ENCODE data around the gene FREM2. TPM values are rescaled to one million over a fixed set of nuclear protein-coding genes. Genes with fewer than 3 reads are reported as not detected.

The FREM2 gene
- total RNA-seq, 1 experiment from 2014 or later, result 3.8 TPM

DNA sequence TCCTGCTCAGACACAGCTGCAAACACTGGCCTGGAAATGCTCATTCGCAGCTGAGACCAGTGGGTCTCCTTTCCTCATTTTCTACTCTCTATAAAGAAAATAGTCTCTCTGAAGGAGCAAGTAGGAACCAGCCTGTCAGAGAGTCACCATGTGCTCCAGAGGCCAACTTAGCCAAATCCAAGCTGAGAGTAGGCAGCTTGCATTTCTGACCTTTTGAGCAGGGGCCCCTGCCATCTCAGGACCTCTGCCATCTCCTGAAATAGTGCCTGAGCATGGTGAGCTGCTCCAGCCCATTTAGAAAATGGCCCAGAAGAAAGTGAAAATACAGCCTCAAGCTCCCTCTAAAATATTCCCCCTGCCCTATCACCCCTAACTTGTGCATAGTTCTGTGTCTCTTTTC is 208.2 kb downstream of the FREM2 start:
- H3K27ac ChIP-seq (ENCODE audit: low read depth, low read length, poor library complexity, severe bottlenecking), result no peak overlapping the region
- no peaks in the 10 kb centered on the region for H3K9me3 ChIP-seq (ENCODE audit: low read depth, low read length, poor library complexity, severe bottlenecking)
- CTCF ChIA-PET, result no interaction called here
- intact Hi-C loops (cut with micrococcal nuclease; ENCODE audit: unreplicated experiment), result no loop called here
- no TSS peak for BruUV-seq (replicated peaks)
- no peaks in the 10 kb centered on the region for H3K36me3 ChIP-seq (ENCODE audit: insufficient read depth, low read length, poor library complexity, severe bottlenecking)
- TF ChIP-seq, protein P1, sequence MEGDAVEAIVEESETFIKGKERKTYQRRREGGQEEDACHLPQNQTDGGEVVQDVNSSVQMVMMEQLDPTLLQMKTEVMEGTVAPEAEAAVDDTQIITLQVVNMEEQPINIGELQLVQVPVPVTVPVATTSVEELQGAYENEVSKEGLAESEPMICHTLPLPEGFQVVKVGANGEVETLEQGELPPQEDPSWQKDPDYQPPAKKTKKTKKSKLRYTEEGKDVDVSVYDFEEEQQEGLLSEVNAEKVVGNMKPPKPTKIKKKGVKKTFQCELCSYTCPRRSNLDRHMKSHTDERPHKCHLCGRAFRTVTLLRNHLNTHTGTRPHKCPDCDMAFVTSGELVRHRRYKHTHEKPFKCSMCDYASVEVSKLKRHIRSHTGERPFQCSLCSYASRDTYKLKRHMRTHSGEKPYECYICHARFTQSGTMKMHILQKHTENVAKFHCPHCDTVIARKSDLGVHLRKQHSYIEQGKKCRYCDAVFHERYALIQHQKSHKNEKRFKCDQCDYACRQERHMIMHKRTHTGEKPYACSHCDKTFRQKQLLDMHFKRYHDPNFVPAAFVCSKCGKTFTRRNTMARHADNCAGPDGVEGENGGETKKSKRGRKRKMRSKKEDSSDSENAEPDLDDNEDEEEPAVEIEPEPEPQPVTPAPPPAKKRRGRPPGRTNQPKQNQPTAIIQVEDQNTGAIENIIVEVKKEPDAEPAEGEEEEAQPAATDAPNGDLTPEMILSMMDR (conservative IDR thresholded peaks at IDR 0.05; ENCODE audit: low read depth, low read length), result no peak
- TF ChIP-seq EZH2 (IDR thresholded peaks at IDR 0.05; ENCODE audit: borderline replicate concordance, low read depth, low read length, poor library complexity, severe bottlenecking), result no peak
- H3K4me1 ChIP-seq (ENCODE audit: insufficient read depth, low read length, poor library complexity, severe bottlenecking), result no peaks in the 10 kb centered on the region
- POLR2A ChIA-PET (ENCODE audit: low non-redundant PET), result no interaction called here
- no peaks in the 10 kb centered on the region for H3K27me3 ChIP-seq (replicated peaks; ENCODE audit: insufficient read depth, low read depth, low read length, poor library complexity)
- no peak overlapping the region for H3K4me3 ChIP-seq (ENCODE audit: low read depth, low read length, poor library complexity, severe bottlenecking)
- DNase-seq (ENCODE audit: low spot score), result no peak

- intact Hi-C loops (cut with micrococcal nuclease; ENCODE audit: unreplicated experiment), result no loop called here
- CTCF ChIA-PET, result no interaction called here
- BruUV-seq (replicated peaks), result no TSS peak
Observed at GRCh38 chr13:38897521-38897920, 210.6 kb downstream of the FREM2 start.

DNA sequence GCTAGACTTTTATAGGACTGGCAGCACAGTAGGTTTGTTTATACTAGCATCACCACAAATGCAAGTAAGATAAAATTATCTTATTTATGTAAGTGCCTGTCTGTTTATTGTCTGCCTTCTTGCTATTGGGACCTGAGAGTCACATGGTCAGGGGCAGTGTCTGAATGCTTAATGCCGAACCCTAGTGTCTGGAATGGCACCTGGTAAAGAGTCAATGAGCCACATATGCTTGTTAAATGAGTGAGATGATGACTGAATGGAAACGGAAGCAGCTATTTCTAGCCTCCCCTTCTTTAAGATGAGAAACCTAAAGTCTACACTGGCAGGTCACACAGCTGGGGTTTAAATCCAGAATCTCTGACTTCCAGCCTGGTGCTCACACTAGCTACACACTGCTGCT is 211.6 kb downstream of the FREM2 start:
- no peak for DNase-seq (ENCODE audit: low spot score)
- H3K27me3 ChIP-seq (replicated peaks; ENCODE audit: insufficient read depth, low read depth, low read length, poor library complexity), result no peaks in the 10 kb centered on the region
- no peaks in the 10 kb centered on the region for H3K4me1 ChIP-seq (ENCODE audit: insufficient read depth, low read length, poor library complexity, severe bottlenecking)
- H3K9me3 ChIP-seq (ENCODE audit: low read depth, low read length, poor library complexity, severe bottlenecking), result no peaks in the 10 kb centered on the region
- H3K4me3 ChIP-seq (ENCODE audit: low read depth, low read length, poor library complexity, severe bottlenecking), result no peak overlapping the region
- CTCF ChIA-PET, result no interaction called here
- intact Hi-C loops (cut with micrococcal nuclease; ENCODE audit: unreplicated experiment), result no loop called here
- BruUV-seq (replicated peaks), result no TSS peak
- no peak overlapping the region for H3K27ac ChIP-seq (ENCODE audit: low read depth, low read length, poor library complexity, severe bottlenecking)
- POLR2A ChIA-PET (ENCODE audit: low non-redundant PET), result no interaction called here
- no peaks in the 10 kb centered on the region for H3K36me3 ChIP-seq (ENCODE audit: insufficient read depth, low read length, poor library complexity, severe bottlenecking)
- no peak for TF ChIP-seq EZH2 (IDR thresholded peaks at IDR 0.05; ENCODE audit: borderline replicate concordance, low read depth, low read length, poor library complexity, severe bottlenecking)
- TF ChIP-seq, protein P1 (conservative IDR thresholded peaks at IDR 0.05; ENCODE audit: low read depth, low read length), result no peak

More at GRCh38 chr13:38897521-38897920, 210.6 kb downstream of the FREM2 start:
- H3K36me3 ChIP-seq (ENCODE audit: insufficient read depth, low read length, poor library complexity, severe bottlenecking), result no peaks in the 10 kb centered on the region
- POLR2A ChIA-PET (ENCODE audit: low non-redundant PET), result no interaction called here
- no peak for DNase-seq (ENCODE audit: low spot score)
- no peaks in the 10 kb centered on the region for H3K9me3 ChIP-seq (ENCODE audit: low read depth, low read length, poor library complexity, severe bottlenecking)
- no peak for TF ChIP-seq EZH2 (IDR thresholded peaks at IDR 0.05; ENCODE audit: borderline replicate concordance, low read depth, low read length, poor library complexity, severe bottlenecking)
- TF ChIP-seq, protein P1 (conservative IDR thresholded peaks at IDR 0.05; ENCODE audit: low read depth, low read length), result no peak
- no peaks in the 10 kb centered on the region for H3K27me3 ChIP-seq (replicated peaks; ENCODE audit: insufficient read depth, low read depth, low read length, poor library complexity)
- H3K4me3 ChIP-seq (ENCODE audit: low read depth, low read length, poor library complexity, severe bottlenecking), result no peak overlapping the region
- no peaks in the 10 kb centered on the region for H3K4me1 ChIP-seq (ENCODE audit: insufficient read depth, low read length, poor library complexity, severe bottlenecking)
- no peak overlapping the region for H3K27ac ChIP-seq (ENCODE audit: low read depth, low read length, poor library complexity, severe bottlenecking)
